K562 (cell line): ENCODE data around the gene ZNF441. TPM values are rescaled to one million over a fixed set of nuclear protein-coding genes. Genes with fewer than 3 reads are reported as not detected.

ENCODE experiments used
- CAMTA2 ChIP-seq: fragments of 250-450 bp; sonication (Bioruptor Pico); conservative IDR thresholded peaks from 2 replicates; pipeline ENCODE4 v1.5.1; 2022
- CCNT2 ChIP-seq: IDR thresholded peaks from 2 replicates; pipeline ENCODE4 v1.6.1; 2011; ENCODE audit warnings: borderline replicate concordance, low read depth, mild to moderate bottlenecking, moderate library complexity, mixed read lengths, low read length; ENCODE audit not compliant: insufficient read length; ENCODE audit errors: extremely low read depth
- DDX20 ChIP-seq: fragments of 450-650 bp; IDR thresholded peaks from 2 replicates; pipeline ENCODE4 v1.6.1; 2016; ENCODE audit warnings: missing genetic modification characterization, low read depth, mild to moderate bottlenecking, missing compliant biosample characterization, moderate library complexity
- GATAD2A ChIP-seq: fragments of 450-650 bp; IDR thresholded peaks from 2 replicates; pipeline ENCODE4 v1.6.1; 2017
- GATAD2B ChIP-seq: fragments of 450-650 bp; IDR thresholded peaks from 2 replicates; pipeline ENCODE4 v1.6.1; 2017; ENCODE audit warnings: mild to moderate bottlenecking, borderline replicate concordance
- HSF4 ChIP-seq: fragments of 250-450 bp; sonication (Bioruptor Pico); IDR thresholded peaks from 2 replicates; pipeline ENCODE4 v2.1.2; 2022; ENCODE audit warnings: mild to moderate bottlenecking, moderate library complexity, borderline replicate concordance
- MTA2 ChIP-seq: fragments of 450-650 bp; IDR thresholded peaks from 2 replicates; pipeline ENCODE4 v1.6.1; 2016; ENCODE audit warnings: low read depth
- MTA3 ChIP-seq: fragments of 450-650 bp; formaldehyde crosslinking; IDR thresholded peaks from 2 replicates; pipeline ENCODE4 v1.6.1; 2017; ENCODE audit warnings: mild to moderate bottlenecking, borderline replicate concordance
- NBN ChIP-seq: fragments of 450-650 bp; IDR thresholded peaks from 2 replicates; pipeline ENCODE4 v1.6.1; 2016; ENCODE audit warnings: low read depth, mild to moderate bottlenecking
- RAD21 ChIP-seq, 2 experiments: fragments of 250-450 bp in 1 of 2; fragments of 450-650 bp in 1 of 2; sonication (Bioruptor Pico) in 1 of 2; formaldehyde crosslinking in 1 of 2; IDR thresholded peaks in 1 of 2; conservative IDR thresholded peaks in 1 of 2; 2 replicates each; pipeline versions ENCODE4 v1.4.0 to v1.8.0; 2020 to 2022; ENCODE audit warnings: mild to moderate bottlenecking in 2 of 2, moderate library complexity in 1 of 2
- SIX5 ChIP-seq, 2 experiments: IDR thresholded peaks; 2 replicates each; pipeline ENCODE4 v1.6.1; 2011; ENCODE audit warnings: low read length in 2 of 2, borderline replicate concordance in 1 of 2, low read depth in 1 of 2, mild to moderate bottlenecking in 1 of 2, moderate library complexity in 1 of 2; ENCODE audit not compliant: insufficient read depth in 1 of 2
- STAG1 ChIP-seq: sonication (generic); formaldehyde crosslinking; IDR thresholded peaks from 2 replicates; pipeline ENCODE4 v1.5.0; 2020; ENCODE audit warnings: missing genetic modification reagents, borderline replicate concordance
- TAF7 ChIP-seq: fragments of 450-650 bp; IDR thresholded peaks from 2 replicates; pipeline ENCODE4 v1.6.1; 2016; ENCODE audit warnings: missing genetic modification characterization, missing compliant biosample characterization
- ZNF165 ChIP-seq: fragments of 250-450 bp; sonication (Bioruptor Pico); IDR thresholded peaks from 2 replicates; pipeline ENCODE4 v1.4.0; 2020; ENCODE audit warnings: borderline replicate concordance
- ZNF644 ChIP-seq: fragments of 200-800 bp; sonication (Bioruptor generic); IDR thresholded peaks from 2 replicates; pipeline ENCODE4 v1.6.1; 2016; ENCODE audit warnings: low read depth, missing genetic modification characterization, missing compliant biosample characterization
- ZNF668 ChIP-seq: fragments of 250-450 bp; sonication (Bioruptor Pico); IDR thresholded peaks from 2 replicates; pipeline ENCODE4 v1.8.0; 2022; ENCODE audit warnings: mild to moderate bottlenecking, inconsistent platforms
- polyA plus RNA-seq, 8 experiments: library from polyadenylated mRNA; depleted of rRNA in 4 of 8; stranded (reverse) in 5 of 8; unstranded in 3 of 8; fragments of >200 nt; fragmentation: Nextera tagmentation in 2 of 8; fragmentation: Illumina TruSeq in 1 of 8; extraction: Ambion mirVana in 2 of 8; extraction: Trizol in 1 of 8; gene quantifications; 2 replicates each; pipeline versions ENCODE4 v1.2.1 to v1.2.3, GENCODE V29; 2011 to 2014; ENCODE audit warnings: inconsistent platforms in 1 of 8, missing spikeins in 1 of 8
- total RNA-seq, 7 experiments: library from RNA; depleted of rRNA in 6 of 7; stranded (reverse); fragments of >200 nt in 6 of 7; fragmentation: Illumina TruSeq in 2 of 7; extraction: Trizol in 2 of 7; gene quantifications; 2 replicates each; pipeline versions ENCODE4 v1.2.1 to v1.2.3, GENCODE V29; 2011 to 2021; ENCODE audit warnings: low replicate concordance in 1 of 7
- TF ChIP-seq, protein P1 (sequence below): fragments of 200-800 bp; sonication (Bioruptor generic); IDR thresholded peaks from 2 replicates; pipeline ENCODE4 v1.6.1; 2017; ENCODE audit warnings: missing genetic modification characterization, missing compliant biosample characterization
- TF ChIP-seq, protein P2 (sequence below): sonication (generic); formaldehyde crosslinking; IDR thresholded peaks from 2 replicates; pipeline ENCODE4 v1.8.0; 2023; ENCODE audit warnings: mild to moderate bottlenecking, missing genetic modification reagents
- TF ChIP-seq, protein P3 (sequence below): sonication (generic); formaldehyde crosslinking; IDR thresholded peaks from 2 replicates; pipeline ENCODE4 v1.8.0; 2022; ENCODE audit warnings: mild to moderate bottlenecking, missing genetic modification reagents
- TF ChIP-seq, protein P4 (sequence below): fragments of 450-650 bp; formaldehyde crosslinking; conservative IDR thresholded peaks from 2 replicates; pipeline ENCODE4 v1.4.0; 2022; ENCODE audit warnings: mild to moderate bottlenecking, missing genetic modification characterization

ZNF441 gene
- total and polyA plus RNA-seq, 9 of the 15 experiments (the other 6 are each of a cell fraction or from before 2014, with no cell fraction given), result 1.9 to 14.0 (median 7.8) TPM

DNA sequence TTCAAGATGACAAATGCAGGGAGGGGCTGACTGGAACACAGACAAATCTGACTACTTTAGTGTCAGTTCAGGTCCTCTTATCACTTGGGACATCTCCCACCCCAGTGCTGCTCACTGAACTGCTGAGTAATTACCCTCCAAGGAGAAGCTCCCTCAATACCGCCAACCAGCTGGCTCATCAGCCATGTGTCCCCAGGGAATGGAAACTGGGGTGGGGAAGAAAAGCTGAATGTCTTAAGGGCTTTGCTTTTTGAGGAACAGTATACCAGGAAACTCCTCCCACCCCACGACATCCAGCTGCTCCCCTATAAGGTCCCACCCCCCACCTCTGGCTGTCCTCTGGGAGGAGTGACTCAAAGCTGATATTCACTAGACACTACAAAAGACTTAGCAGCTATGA, 30.1 kb upstream of the ZNF441 start (continued):
- TF ChIP-seq, protein P1, sequence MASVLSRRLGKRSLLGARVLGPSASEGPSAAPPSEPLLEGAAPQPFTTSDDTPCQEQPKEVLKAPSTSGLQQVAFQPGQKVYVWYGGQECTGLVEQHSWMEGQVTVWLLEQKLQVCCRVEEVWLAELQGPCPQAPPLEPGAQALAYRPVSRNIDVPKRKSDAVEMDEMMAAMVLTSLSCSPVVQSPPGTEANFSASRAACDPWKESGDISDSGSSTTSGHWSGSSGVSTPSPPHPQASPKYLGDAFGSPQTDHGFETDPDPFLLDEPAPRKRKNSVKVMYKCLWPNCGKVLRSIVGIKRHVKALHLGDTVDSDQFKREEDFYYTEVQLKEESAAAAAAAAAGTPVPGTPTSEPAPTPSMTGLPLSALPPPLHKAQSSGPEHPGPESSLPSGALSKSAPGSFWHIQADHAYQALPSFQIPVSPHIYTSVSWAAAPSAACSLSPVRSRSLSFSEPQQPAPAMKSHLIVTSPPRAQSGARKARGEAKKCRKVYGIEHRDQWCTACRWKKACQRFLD, result no peak
- TF ChIP-seq ZNF668 (CRISPR knock-in tag) (no peak), GATAD2A (no peak), CCNT2 (no peak), ZNF165 (CRISPR knock-in tag) (no peak), CAMTA2 (no peak), ZNF644 (no peak), TAF7 (tag) (no peak), STAG1 (no peak), RAD21 (CRISPR knock-in tag; conservative IDR thresholded peaks at IDR 0.05 in 1 of 2, IDR thresholded peaks at IDR 0.05 in 1 of 2) (0 out of 4 replicates have a peak, but pooled peaks of 1 of the 2 experiments have one; percentile 8), MTA2 (no peak), HSF4 (CRISPR knock-in tag) (no peak), DDX20 (no peak), GATAD2B (no peak), MTA3 (peak; percentile 38; the same call in 1 of the 2 replicates), SIX5 (IDR thresholded peaks at IDR 0.05; ENCODE audit: borderline replicate concordance in 1 of 2, insufficient read depth in 1 of 2, low read depth in 1 of 2, low read length in 2 of 2) (no peak), NBN (peak; percentile 72)
- TF ChIP-seq, protein P2, sequence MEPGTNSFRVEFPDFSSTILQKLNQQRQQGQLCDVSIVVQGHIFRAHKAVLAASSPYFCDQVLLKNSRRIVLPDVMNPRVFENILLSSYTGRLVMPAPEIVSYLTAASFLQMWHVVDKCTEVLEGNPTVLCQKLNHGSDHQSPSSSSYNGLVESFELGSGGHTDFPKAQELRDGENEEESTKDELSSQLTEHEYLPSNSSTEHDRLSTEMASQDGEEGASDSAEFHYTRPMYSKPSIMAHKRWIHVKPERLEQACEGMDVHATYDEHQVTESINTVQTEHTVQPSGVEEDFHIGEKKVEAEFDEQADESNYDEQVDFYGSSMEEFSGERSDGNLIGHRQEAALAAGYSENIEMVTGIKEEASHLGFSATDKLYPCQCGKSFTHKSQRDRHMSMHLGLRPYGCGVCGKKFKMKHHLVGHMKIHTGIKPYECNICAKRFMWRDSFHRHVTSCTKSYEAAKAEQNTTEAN (CRISPR knock-in tag), result no peak
- TF ChIP-seq, protein P3, sequence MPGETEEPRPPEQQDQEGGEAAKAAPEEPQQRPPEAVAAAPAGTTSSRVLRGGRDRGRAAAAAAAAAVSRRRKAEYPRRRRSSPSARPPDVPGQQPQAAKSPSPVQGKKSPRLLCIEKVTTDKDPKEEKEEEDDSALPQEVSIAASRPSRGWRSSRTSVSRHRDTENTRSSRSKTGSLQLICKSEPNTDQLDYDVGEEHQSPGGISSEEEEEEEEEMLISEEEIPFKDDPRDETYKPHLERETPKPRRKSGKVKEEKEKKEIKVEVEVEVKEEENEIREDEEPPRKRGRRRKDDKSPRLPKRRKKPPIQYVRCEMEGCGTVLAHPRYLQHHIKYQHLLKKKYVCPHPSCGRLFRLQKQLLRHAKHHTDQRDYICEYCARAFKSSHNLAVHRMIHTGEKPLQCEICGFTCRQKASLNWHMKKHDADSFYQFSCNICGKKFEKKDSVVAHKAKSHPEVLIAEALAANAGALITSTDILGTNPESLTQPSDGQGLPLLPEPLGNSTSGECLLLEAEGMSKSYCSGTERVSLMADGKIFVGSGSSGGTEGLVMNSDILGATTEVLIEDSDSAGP (CRISPR knock-in tag), result no peak
- TF ChIP-seq, protein P4, sequence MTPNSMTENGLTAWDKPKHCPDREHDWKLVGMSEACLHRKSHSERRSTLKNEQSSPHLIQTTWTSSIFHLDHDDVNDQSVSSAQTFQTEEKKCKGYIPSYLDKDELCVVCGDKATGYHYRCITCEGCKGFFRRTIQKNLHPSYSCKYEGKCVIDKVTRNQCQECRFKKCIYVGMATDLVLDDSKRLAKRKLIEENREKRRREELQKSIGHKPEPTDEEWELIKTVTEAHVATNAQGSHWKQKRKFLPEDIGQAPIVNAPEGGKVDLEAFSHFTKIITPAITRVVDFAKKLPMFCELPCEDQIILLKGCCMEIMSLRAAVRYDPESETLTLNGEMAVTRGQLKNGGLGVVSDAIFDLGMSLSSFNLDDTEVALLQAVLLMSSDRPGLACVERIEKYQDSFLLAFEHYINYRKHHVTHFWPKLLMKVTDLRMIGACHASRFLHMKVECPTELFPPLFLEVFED (CRISPR knock-in tag), result no peak
